Mucosa of stomach (tissue), 1 donor: ENCODE results near the gene KCTD11.
"Not testable (repeated sequence)": the region's sequence is repeated elsewhere in the genome, so short reads cannot be mapped to it uniquely, and the experiment has no call there.

Experiments used
- H3K27me3 ChIP-seq: one replicate; pipeline ENCODE4 v1.7.0; 2013; ENCODE audit warnings: mild to moderate bottlenecking, low read length; ENCODE audit not compliant: control insufficient read depth, insufficient read depth
- H3K36me3 ChIP-seq: one replicate; pipeline ENCODE4 v1.7.0; 2013; ENCODE audit warnings: low read length; ENCODE audit not compliant: control insufficient read depth, insufficient read depth
- H3K4me1 ChIP-seq: one replicate; pipeline ENCODE4 v1.7.0; 2013; ENCODE audit warnings: mild to moderate bottlenecking, low read length; ENCODE audit not compliant: control insufficient read depth, insufficient read depth
- H3K4me3 ChIP-seq: one replicate; pipeline ENCODE4 v1.7.0; 2013; ENCODE audit warnings: low read length
- H3K9ac ChIP-seq: one replicate; pipeline ENCODE4 v1.7.0; 2013; ENCODE audit warnings: mild to moderate bottlenecking, low read length, moderate library complexity
- H3K9me3 ChIP-seq: one replicate; pipeline ENCODE4 v1.7.0; 2013; ENCODE audit warnings: mild to moderate bottlenecking, low read length, moderate library complexity; ENCODE audit not compliant: control insufficient read depth
- donor health status: Pancreatic carcinoma.

Gene KCTD11

GRCh38 chr17:7336240-7337175 lies 15.5 kb upstream of the KCTD11 start, which contains the start of gene ACAP1:
Gene ACAP1, plus strand, starts transcription at chr17:7336529. Its CDS starts 206 bp downstream, at chr17:7336735.
- no peak within 1 kb of the TSS for H3K4me3 ChIP-seq

GRCh38 chr17:7337600-7337999 lies 14.4 kb upstream of the KCTD11 start:
- H3K4me3 ChIP-seq, result not testable (repeated sequence)

More at GRCh38 chr17:7336240-7337175, 15.5 kb upstream of the KCTD11 start, which contains the start of gene ACAP1:
- Histone ChIP-seq H3K9me3 (no peaks in the 10 kb centered on the region), H3K4me1 (no peaks in the 10 kb centered on the region), H3K27me3 (peaks cover 11% of the 10 kb centered on the region), H3K36me3 (no peaks in the 10 kb centered on the region), H3K9ac (peak within 1 kb of the TSS; percentile 12)

GRCh38 chr17:7340179-7340578 lies 11.8 kb upstream of the KCTD11 start:
- Histone ChIP-seq H3K9ac (no peak overlapping the region), H3K9me3 (no peaks in the 10 kb centered on the region), H3K27me3 (peaks cover 38% of the 10 kb centered on the region), H3K4me3 (no peak overlapping the region), H3K36me3 (no peaks in the 10 kb centered on the region), H3K4me1 (no peaks in the 10 kb centered on the region)

More at GRCh38 chr17:7337600-7337999, 14.4 kb upstream of the KCTD11 start:
- H3K9ac ChIP-seq, H3K9me3 ChIP-seq, H3K4me1 ChIP-seq, H3K36me3 ChIP-seq: not testable (repeated sequence)
- H3K27me3 ChIP-seq, result peaks cover 19% of the 10 kb centered on the region

DNA sequence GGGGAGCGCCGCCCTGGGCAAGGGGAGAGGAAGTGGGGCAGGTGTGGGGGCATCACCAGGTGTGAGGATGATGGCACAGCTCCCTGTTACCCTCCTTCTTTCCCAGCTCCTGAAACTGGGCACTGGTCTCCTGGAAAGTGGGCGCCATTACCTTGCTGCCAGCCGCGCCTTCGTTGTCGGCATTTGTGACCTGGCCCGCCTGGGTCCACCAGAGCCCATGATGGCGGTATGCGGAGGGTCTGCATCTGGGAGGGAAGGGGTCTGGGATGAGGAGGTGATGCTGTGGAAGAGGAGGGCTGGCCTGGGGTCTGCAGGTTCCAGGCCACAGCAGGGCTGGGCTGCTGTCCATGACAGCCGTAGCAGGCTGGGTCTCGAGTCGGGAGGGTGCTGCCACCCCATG lies 10.1 kb upstream of the KCTD11 start:
- Histone ChIP-seq H3K27me3 (peaks cover 28% of the 10 kb centered on the region), H3K9me3 (no peaks in the 10 kb centered on the region), H3K4me3 (no peak overlapping the region), H3K4me1 (no peaks in the 10 kb centered on the region), H3K36me3 (no peaks in the 10 kb centered on the region), H3K9ac (no peak overlapping the region)

GRCh38 chr17:7343250-7343649 lies 8.7 kb upstream of the KCTD11 start:
- H3K4me3 ChIP-seq, result no peak overlapping the region
- H3K9ac ChIP-seq, result no peak overlapping the region
- H3K4me1 ChIP-seq, result no peaks in the 10 kb centered on the region
- H3K27me3 ChIP-seq, result peaks cover 28% of the 10 kb centered on the region
- H3K36me3 ChIP-seq, result no peaks in the 10 kb centered on the region
- H3K9me3 ChIP-seq, result no peaks in the 10 kb centered on the region

GRCh38 chr17:7346761-7347614 lies 5.0 kb upstream of the KCTD11 start:
- H3K4me1 ChIP-seq, result peaks cover 11% of the 10 kb centered on the region
- no peak overlapping the region for H3K9ac ChIP-seq
- H3K36me3 ChIP-seq, result no peaks in the 10 kb centered on the region
- H3K9me3 ChIP-seq, result no peaks in the 10 kb centered on the region
- H3K27me3 ChIP-seq, result peaks cover 27% of the 10 kb centered on the region
- no peak overlapping the region for H3K4me3 ChIP-seq

DNA sequence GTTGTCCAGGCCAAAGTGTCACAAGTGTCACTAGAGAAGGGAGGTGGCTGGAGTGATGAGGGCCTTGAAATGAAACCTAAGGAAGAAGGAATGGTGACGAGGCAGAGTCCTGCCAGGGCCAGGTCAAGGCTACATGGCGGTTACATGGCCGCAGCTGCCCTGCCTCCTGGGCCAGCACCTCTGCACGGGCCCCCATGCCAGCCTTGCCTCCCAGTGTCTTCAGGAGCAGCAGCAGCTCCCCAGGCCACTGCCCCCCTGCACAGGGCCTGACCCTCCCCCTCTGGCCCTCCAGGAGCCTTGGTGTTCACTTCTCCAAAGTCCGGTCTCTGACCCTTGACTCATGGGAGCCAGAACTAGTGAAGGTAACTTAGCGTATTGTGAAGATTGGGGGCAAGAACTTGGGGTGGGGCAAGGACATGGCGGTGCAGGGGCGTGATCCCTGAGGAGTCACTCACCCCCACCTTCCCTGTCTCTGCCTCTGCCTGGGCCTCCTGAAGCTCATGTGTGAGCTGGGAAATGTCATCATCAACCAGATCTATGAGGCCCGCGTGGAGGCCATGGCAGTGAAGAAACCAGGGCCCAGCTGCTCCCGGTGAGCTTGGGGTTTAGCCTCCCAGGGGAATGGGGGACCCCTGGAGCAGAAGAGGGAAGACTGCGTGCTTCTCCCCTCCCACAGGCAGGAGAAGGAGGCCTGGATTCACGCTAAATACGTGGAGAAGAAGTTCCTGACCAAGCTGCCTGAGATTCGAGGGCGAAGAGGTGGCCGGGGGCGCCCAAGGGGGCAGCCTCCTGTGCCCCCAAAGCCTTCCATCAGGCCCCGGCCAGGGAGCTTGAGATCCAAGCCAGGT lies 4.1 kb upstream of the KCTD11 start:
- Histone ChIP-seq H3K36me3 (no peaks in the 10 kb centered on the region), H3K27me3 (peaks cover 22% of the 10 kb centered on the region), H3K4me3 (no peak overlapping the region), H3K9ac (no peak overlapping the region), H3K9me3 (no peaks in the 10 kb centered on the region), H3K4me1 (peaks cover 16% of the 10 kb centered on the region)

- peaks cover 14% of the 10 kb centered on the region for H3K27me3 ChIP-seq
- H3K9me3 ChIP-seq, result no peaks in the 10 kb centered on the region
- no peak overlapping the region for H3K4me3 ChIP-seq
- H3K36me3 ChIP-seq, result no peaks in the 10 kb centered on the region
- H3K4me1 ChIP-seq, result peaks cover 24% of the 10 kb centered on the region
- H3K9ac ChIP-seq, result no peak overlapping the region
These were observed 3.3 kb upstream of the KCTD11 start for GRCh38 chr17:7348478-7349242.

- peaks cover 52% of the 10 kb centered on the region for H3K4me1 ChIP-seq
- no peaks in the 10 kb centered on the region for H3K36me3 ChIP-seq
- peak overlapping the region; percentile 93 for H3K9ac ChIP-seq
- peak overlapping the region; percentile 74 for H3K4me3 ChIP-seq
- H3K9me3 ChIP-seq, result no peaks in the 10 kb centered on the region
- H3K27me3 ChIP-seq, result peaks cover 9% of the 10 kb centered on the region
These were observed 534 bp downstream of the KCTD11 start for GRCh38 chr17:7352503-7352889.

GRCh38 chr17:7352910-7353635 lies 1.1 kb downstream of the KCTD11 start:
- Histone ChIP-seq H3K36me3 (no peaks in the 10 kb centered on the region), H3K4me1 (peaks cover 52% of the 10 kb centered on the region), H3K4me3 (peak overlapping the region; percentile 74), H3K9me3 (no peaks in the 10 kb centered on the region), H3K27me3 (peaks cover 9% of the 10 kb centered on the region), H3K9ac (peak overlapping the region; percentile 93)
